ENCODE data around the gene HEATR3.
"Not testable (repeated sequence)": the region's sequence is repeated elsewhere in the genome, so short reads cannot be mapped to it uniquely, and the experiment has no call there.

HEATR3 gene

GRCh38 chr16:50102051-50102746, 36.4 kb downstream of the HEATR3 start:
- no peak for DNase-seq

- no peak for DNase-seq
Observed at GRCh38 chr16:50103764-50104163, 38.0 kb downstream of the HEATR3 start.

GRCh38 chr16:50114357-50115129, 48.8 kb downstream of the HEATR3 start:
- DNase-seq: no peak

- DNase-seq: no peak
Observed at GRCh38 chr16:50120711-50121110, 54.9 kb downstream of the HEATR3 start.

- DNase-seq: no peak
Observed at GRCh38 chr16:50121278-50121677, 55.5 kb downstream of the HEATR3 start.

- no peak for DNase-seq
Observed at GRCh38 chr16:50121721-50122445, 56.1 kb downstream of the HEATR3 start.

GRCh38 chr16:50123417-50123816, 57.6 kb downstream of the HEATR3 start:
- no peak for DNase-seq

- DNase-seq: no peak
Observed at GRCh38 chr16:50124769-50125168, 59.0 kb downstream of the HEATR3 start.

- no peak for DNase-seq
Observed at GRCh38 chr16:50126183-50126582, 60.4 kb downstream of the HEATR3 start.

- not testable (repeated sequence) for DNase-seq
Observed at GRCh38 chr16:50132571-50132970, 66.8 kb downstream of the HEATR3 start.

GRCh38 chr16:50133214-50133613, 67.4 kb downstream of the HEATR3 start:
- DNase-seq: no peak

- DNase-seq: no peak
Observed at GRCh38 chr16:50136399-50136798, 70.6 kb downstream of the HEATR3 start.

GRCh38 chr16:50137268-50137667, 71.5 kb downstream of the HEATR3 start:
- no peak for DNase-seq

GRCh38 chr16:50139580-50139979, 73.8 kb downstream of the HEATR3 start:
- DNase-seq: no peak

GRCh38 chr16:50144211-50144610, 78.4 kb downstream of the HEATR3 start:
- DNase-seq: no peak

- no peak for DNase-seq
Observed at GRCh38 chr16:50146479-50147435, 81.0 kb downstream of the HEATR3 start.

GRCh38 chr16:50151322-50151721, 85.6 kb downstream of the HEATR3 start:
- no peak for DNase-seq

GRCh38 chr16:50151756-50152155, 86.0 kb downstream of the HEATR3 start:
- no peak for DNase-seq

- peak in 25 of 51 donors; percentile 16 to 75 (median 39) for DNase-seq
Observed at GRCh38 chr16:50152351-50152806, 86.6 kb downstream of the HEATR3 start.

- DNase-seq: peak; percentile 26 to 98 (median 86)
Observed at GRCh38 chr16:50152807-50153595, 87.2 kb downstream of the HEATR3 start, which contains the start of gene TENT4B. TSS of gene TENT4B (plus strand) at chr16:50153306. CDS start at chr16:50153622, 316 bp downstream.

All from hypothalamus (tissue), 51 donors.